ENCODE results near the gene SQSTM1.
A peak's percentile ranks its signal among the peaks of the same experiment; 100 is the strongest.
"Not testable (repeated sequence)": the region's sequence is repeated elsewhere in the genome, so short reads cannot be mapped to it uniquely, and the experiment has no call there.

Gene SQSTM1

GRCh38 chr5:179827680-179828079 is 7.0 kb downstream of the SQSTM1 start:
- no peak for DNase-seq

GRCh38 chr5:179828756-179829421 is 8.2 kb downstream of the SQSTM1 start:
- DNase-seq: no peak

- DNase-seq: no peak
These were observed 9.2 kb downstream of the SQSTM1 start for GRCh38 chr5:179829732-179830435.

DNA sequence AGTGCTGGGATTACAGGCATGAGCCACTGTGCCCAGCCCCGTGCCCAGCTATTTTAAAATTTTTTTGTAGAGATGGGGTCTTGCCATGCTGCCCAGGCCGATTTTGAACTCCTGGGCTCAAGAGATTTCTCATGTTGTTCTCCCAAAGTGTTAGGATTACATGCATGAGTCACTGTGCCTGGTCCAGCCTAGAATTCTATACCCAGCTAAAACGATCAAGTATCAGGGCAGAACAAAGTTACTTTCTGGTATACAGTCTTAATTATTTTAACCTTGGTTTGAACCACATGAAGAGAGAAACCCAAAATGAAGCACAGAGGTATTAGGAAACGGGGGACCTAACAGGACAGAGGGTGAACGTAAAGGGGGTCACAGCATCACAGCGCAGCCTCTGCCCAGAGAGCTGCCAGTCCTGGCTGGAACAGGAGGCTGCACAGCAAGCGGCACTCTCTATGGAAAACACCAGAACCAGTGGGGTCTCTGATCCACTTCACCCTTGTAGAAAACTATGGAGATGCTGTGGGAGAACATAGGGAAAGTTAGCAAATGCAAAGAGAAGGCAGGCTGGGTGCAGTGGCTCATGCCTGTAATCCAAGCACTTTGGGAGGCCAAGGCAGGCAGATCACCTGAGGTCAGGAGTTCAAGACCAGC is 10.2 kb downstream of the SQSTM1 start:
- no peak for DNase-seq

DNA sequence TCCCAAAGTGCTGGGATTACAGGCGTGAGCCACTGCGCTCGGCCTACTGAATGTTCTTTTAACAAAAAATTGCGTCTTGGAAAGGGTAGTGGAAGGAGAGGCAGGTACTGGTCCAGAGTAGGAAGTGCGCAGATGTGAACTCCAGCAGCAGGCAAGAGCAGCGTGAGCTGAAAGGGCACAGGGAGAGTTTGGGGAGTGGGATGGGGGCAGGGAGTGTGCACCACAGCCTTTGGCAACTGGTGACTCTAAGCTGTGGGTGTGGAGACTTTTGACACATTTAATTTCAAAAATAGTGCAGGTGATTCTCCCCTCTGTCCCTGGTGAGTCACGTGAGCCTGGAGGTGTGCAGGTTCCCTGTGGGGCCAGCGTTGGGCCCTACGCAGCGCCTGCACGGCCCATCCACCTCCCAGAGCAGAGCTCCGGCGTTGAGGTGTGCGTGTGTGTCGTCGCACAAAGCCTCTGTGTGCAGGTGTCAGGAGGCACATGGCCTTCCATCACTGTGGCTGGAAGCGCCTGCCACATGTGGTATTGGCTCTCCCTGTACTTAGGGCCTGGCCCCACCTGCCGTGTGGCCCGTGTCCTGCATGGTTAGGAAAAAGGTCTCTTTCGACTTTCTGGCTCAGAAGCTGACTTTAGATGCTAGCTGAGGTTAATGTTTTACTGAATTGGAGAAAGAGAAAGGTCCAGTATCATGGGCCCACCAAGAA is 11.5 kb downstream of the SQSTM1 start:
- DNase-seq: no peak

- DNase-seq: no peak
These were observed 12.5 kb downstream of the SQSTM1 start for GRCh38 chr5:179833056-179833708.

DNA sequence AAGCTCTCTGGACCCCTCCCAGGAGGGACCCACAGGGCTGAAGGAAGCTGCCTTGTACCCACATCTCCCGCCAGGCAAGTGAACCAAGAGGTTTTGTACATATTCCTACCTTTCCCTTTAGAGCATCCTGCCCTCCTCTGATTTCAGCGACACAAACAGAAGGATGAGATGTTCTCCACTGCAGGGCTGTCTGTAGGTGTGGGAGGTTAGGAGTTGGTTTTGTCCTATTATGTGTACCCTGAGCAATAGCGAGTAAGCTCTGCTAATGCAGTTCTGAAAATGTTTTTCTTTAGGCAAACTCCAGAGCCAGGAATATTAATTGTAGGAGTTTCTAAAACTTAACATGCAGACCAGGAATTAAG is 13.0 kb downstream of the SQSTM1 start:
- no peak for DNase-seq

GRCh38 chr5:179834120-179834519 is 13.4 kb downstream of the SQSTM1 start:
- no peak for DNase-seq

GRCh38 chr5:179834871-179835270 is 14.2 kb downstream of the SQSTM1 start:
- not testable (repeated sequence) for DNase-seq

DNA sequence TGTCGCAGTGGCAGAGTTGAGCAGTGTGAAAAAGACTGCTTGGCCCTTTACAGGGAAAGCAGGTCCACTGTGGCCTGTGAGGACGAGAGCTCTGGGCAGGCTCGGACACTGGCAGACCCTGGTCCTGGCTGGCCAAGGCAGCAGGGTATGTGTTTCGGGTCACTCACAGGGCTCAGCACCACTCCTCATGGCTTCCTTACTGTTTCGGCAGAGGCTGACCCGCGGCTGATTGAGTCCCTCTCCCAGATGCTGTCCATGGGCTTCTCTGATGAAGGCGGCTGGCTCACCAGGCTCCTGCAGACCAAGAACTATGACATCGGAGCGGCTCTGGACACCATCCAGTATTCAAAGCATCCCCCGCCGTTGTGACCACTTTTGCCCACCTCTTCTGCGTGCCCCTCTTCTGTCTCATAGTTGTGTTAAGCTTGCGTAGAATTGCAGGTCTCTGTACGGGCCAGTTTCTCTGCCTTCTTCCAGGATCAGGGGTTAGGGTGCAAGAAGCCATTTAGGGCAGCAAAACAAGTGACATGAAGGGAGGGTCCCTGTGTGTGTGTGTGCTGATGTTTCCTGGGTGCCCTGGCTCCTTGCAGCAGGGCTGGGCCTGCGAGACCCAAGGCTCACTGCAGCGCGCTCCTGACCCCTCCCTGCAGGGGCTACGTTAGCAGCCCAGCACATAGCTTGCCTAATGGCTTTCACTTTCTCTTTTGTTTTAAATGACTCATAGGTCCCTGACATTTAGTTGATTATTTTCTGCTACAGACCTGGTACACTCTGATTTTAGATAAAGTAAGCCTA is 15.7 kb downstream of the SQSTM1 start:
- no peak for DNase-seq

DNA sequence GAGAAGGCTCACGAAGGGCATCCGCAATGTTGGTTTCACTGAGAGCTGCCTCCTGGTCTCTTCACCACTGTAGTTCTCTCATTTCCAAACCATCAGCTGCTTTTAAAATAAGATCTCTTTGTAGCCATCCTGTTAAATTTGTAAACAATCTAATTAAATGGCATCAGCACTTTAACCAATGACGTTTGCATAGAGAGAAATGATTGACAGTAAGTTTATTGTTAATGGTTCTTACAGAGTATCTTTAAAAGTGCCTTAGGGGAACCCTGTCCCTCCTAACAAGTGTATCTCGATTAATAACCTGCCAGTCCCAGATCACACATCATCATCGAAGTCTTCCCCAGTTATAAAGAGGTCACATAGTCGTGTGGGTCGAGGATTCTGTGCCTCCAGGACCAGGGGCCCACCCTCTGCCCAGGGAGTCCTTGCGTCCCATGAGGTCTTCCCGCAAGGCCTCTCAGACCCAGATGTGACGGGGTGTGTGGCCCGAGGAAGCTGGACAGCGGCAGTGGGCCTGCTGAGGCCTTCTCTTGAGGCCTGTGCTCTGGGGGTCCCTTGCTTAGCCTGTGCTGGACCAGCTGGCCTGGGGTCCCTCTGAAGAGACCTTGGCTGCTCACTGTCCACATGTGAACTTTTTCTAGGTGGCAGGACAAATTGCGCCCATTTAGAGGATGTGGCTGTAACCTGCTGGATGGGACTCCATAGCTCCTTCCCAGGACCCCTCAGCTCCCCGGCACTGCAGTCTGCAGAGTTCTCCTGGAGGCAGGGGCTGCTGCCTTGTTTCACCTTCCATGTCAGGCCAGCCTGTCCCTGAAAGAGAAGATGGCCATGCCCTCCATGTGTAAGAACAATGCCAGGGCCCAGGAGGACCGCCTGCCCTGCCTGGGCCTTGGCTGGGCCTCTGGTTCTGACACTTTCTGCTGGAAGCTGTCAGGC is 16.6 kb downstream of the SQSTM1 start:
- DNase-seq: no peak

- DNase-seq: no peak
These were observed 18.9 kb downstream of the SQSTM1 start for GRCh38 chr5:179839328-179840256.

DNA sequence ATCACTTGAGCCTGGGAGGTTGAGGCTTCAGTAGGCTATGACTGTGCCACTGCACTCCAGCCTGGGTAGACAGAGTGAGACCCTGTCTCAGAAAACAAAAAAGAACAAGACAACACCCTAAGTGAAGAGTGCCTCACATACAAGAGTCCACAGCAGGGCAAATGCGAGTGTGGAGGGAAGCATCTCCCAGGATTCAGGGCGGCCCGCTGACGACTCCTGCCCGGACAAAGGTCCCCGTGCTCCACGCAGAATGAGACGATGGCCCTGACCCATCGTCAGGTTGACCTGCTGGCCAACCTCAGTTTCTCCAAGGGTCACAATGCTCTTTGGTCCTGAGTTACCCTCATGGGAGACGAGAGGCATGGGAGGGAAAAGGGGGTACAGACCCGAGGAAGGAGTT is 19.6 kb downstream of the SQSTM1 start:
- no peak for DNase-seq

DNA sequence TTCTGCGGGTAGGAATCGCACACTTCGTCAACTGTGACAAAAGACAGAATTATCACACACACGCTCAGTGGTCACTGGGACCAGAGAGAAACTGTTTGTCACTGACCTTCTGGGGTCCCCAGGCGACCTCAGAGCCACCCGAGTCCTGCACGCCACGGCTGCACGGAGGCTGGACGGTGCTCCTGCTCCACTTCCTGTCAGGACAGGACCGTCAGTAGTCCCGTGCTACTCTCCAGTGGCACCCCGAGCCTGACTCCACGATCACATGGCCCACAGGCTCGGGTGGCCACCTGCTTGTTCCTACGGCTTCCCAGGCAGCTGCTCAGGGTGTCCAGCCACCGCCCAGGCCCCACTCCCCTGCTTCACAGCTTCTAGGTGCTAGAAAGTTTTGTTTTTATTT is 20.1 kb downstream of the SQSTM1 start:
- DNase-seq: no peak

DNA sequence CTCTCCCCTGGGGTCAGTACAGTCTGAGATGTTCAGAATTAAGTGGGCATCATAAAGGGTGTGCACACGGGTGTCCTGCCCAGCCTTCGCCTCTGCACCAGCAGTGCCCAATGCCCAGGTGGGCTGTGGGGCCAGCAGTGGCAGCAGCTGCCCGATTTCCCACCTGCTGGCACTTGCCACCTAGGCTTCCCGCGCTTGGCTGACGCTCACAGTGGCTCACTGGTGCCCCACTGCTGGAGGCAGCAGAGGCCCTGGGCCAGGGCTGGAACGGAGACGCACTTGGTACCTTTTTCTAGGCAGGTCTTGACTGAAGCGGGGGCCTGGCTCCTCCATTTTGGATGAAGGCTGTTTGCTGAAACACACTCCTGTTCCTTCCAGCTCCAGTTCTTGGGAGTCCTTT is 20.9 kb downstream of the SQSTM1 start:
- no peak for DNase-seq

- DNase-seq: no peak
These were observed 32.4 kb downstream of the SQSTM1 start for GRCh38 chr5:179852993-179853547.

DNA sequence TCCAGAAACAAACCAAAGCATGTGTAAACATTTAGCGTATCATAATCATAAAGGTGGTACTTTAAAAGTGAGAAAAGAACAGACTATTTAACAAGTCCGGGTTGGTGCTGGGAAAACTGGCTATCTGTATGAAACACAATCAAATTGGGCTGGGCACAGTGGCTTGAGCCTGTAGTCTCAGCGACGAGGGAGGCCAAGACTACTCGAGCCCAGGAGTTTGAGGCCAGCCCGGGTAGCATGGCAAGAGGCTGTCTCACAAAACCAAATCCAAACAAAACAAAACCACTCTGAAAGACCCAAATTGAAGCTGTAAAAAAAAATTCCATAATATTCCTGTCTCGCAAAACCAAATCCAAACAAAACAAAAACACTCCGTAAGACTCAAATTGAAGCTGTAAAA is 33.7 kb downstream of the SQSTM1 start:
- DNase-seq: no peak

DNA sequence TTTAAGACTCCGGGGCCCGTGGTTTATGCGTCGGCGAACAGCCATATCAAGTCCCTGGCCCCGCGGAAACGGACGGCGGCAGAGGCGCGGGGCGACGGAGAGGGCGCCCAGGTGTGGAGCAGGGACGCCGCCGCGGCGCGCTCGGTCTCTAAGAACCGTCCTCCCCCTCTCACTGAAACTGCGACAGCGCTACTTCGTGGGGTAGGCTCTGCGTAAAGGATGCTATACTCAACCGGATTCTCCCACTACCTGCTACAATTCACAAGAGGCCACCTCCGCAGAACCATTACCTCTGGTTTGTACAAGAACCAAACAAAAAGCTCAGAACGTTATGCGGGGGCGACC is 37.5 kb downstream of the SQSTM1 start:
- peak in 1 of 2 experiments; percentile 28 for DNase-seq

DNA sequence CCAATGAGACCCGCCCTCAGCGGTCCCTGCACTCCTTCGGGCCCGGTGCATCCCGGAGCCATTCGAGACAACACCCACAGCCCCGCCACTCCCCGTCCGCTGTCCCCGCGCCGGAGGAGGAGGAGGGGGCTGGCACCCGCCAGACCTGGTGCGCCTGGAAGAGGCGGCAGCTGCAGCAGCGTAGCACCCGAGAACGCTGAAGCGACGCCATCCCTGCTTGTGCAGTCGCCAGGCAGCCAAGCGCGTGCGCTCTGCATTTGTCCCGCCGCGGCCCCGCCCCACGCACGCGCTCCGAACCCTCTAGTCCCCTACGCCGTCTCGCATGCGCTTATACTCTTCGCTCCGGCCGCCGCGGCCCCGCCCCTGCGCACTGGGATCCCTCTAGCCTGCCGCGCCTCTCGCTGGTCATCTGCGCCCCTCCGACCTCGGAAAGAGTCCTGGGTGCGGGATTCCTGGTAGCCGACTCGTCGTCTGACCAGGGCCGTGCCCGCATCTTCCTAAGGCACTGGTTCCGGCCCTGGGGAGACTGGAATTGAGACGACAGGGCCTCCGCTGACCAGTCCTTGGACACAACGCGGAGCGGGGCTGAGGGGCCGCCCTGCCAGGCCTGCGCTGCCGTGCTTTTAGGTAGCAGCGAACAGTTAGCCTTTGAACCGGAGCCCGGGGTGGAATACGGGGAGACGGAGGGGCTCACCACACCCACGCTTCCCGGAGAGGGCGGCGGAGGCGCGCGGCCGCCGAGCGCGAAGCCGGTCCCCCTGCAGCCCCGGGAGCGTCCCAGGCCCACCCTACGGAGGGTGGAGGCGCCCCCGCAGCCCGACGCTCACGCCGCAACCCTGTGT is 38.1 kb downstream of the SQSTM1 start, which contains the start of gene MRNIP:
MRNIP (minus strand) TSS at position 232 of the 842 bp plus-strand sequence; CDS start at position 211, 21 bp downstream.
- DNase-seq: peak; percentile 81 to 92

Measured in NCI-H1930 (cell line).